Embryonic facial prominence (tissue), 1 donor: Measurements from ENCODE around the gene SLC2A14.
A peak's percentile ranks its signal among the peaks of the same experiment; 100 is the strongest.
"Not testable (repeated sequence)": the region's sequence is repeated elsewhere in the genome, so short reads cannot be mapped to it uniquely, and the experiment has no call there.

Source experiments
- DNase-seq: peaks from one replicate; pipeline ENCODE4 v3.0.0-alpha.2; 2016; ENCODE audit errors: extremely low spot score

The SLC2A14 gene

GRCh38 chr12:7834701-7835100, 38.0 kb downstream of the SLC2A14 start:
- no peak for DNase-seq

GRCh38 chr12:7833831-7834230, 38.9 kb downstream of the SLC2A14 start:
- DNase-seq: no peak

GRCh38 chr12:7833201-7833600, 39.5 kb downstream of the SLC2A14 start:
- not testable (repeated sequence) for DNase-seq

- no peak for DNase-seq
Observed at GRCh38 chr12:7832059-7832696, 40.5 kb downstream of the SLC2A14 start.

- not testable (repeated sequence) for DNase-seq
Observed at GRCh38 chr12:7829737-7830136, 43.0 kb downstream of the SLC2A14 start.

- DNase-seq: not testable (repeated sequence)
Observed at GRCh38 chr12:7825754-7826153, 47.0 kb downstream of the SLC2A14 start.

- peak; percentile 9 for DNase-seq
Observed at GRCh38 chr12:7806863-7807487, 65.7 kb downstream of the SLC2A14 start.

GRCh38 chr12:7806319-7806718, 66.4 kb downstream of the SLC2A14 start:
- DNase-seq: not testable (repeated sequence)

- no peak for DNase-seq
Observed at GRCh38 chr12:7801460-7801859, 71.3 kb downstream of the SLC2A14 start.

- not testable (repeated sequence) for DNase-seq
Observed at GRCh38 chr12:7798750-7799308, 73.9 kb downstream of the SLC2A14 start.

- no peak for DNase-seq
Observed at GRCh38 chr12:7797698-7798398, 74.9 kb downstream of the SLC2A14 start.

GRCh38 chr12:7797269-7797668, 75.4 kb downstream of the SLC2A14 start:
- not testable (repeated sequence) for DNase-seq

- DNase-seq: no peak
Observed at GRCh38 chr12:7793211-7793610, 79.5 kb downstream of the SLC2A14 start.

GRCh38 chr12:7788884-7789528, 83.7 kb downstream of the SLC2A14 start, which contains the start of gene NANOG:
Gene NANOG (plus strand): TSS chr12:7789402. CDS start chr12:7789615, 213 bp downstream.
- DNase-seq: not testable (repeated sequence)

GRCh38 chr12:7788294-7788660, 84.4 kb downstream of the SLC2A14 start:
- no peak for DNase-seq

GRCh38 chr12:7787574-7788293, 85.0 kb downstream of the SLC2A14 start:
- no peak for DNase-seq

- DNase-seq: no peak
Observed at GRCh38 chr12:7784701-7785100, 88.0 kb downstream of the SLC2A14 start.

- not testable (repeated sequence) for DNase-seq
Observed at GRCh38 chr12:7783433-7783832, 89.3 kb downstream of the SLC2A14 start.

GRCh38 chr12:7782055-7782454, 90.7 kb downstream of the SLC2A14 start:
- no peak for DNase-seq

GRCh38 chr12:7781274-7781673, 91.4 kb downstream of the SLC2A14 start:
- no peak for DNase-seq

- no peak for DNase-seq
Observed at GRCh38 chr12:7769999-7770398, 102.7 kb downstream of the SLC2A14 start.
